22Rv1 (cell line): ENCODE results near the gene RASL10A.

Experiments used
- H3K27ac ChIP-seq: fragments of 450-650 bp; 2 replicates; pipeline ENCODE4 v1.5.1; 2017
- ZFX ChIP-seq: fragments of 450-650 bp; IDR thresholded peaks from 2 replicates; pipeline ENCODE4 v1.6.1; 2017; ENCODE audit warnings: antibody characterized with exemption, borderline replicate concordance
- TF ChIP-seq, protein P1 (sequence below): fragments of 450-650 bp; IDR thresholded peaks from 2 replicates; pipeline ENCODE4 v1.5.1; 2017; ENCODE audit warnings: mild to moderate bottlenecking

Gene RASL10A

GRCh38 chr22:29265305-29265704 lies 50.2 kb downstream of the RASL10A start:
- H3K27ac ChIP-seq: peak overlapping the region; percentile 93; the same call in 1 of the 2 replicates
- no peak for TF ChIP-seq ZFX
- TF ChIP-seq, protein P1, sequence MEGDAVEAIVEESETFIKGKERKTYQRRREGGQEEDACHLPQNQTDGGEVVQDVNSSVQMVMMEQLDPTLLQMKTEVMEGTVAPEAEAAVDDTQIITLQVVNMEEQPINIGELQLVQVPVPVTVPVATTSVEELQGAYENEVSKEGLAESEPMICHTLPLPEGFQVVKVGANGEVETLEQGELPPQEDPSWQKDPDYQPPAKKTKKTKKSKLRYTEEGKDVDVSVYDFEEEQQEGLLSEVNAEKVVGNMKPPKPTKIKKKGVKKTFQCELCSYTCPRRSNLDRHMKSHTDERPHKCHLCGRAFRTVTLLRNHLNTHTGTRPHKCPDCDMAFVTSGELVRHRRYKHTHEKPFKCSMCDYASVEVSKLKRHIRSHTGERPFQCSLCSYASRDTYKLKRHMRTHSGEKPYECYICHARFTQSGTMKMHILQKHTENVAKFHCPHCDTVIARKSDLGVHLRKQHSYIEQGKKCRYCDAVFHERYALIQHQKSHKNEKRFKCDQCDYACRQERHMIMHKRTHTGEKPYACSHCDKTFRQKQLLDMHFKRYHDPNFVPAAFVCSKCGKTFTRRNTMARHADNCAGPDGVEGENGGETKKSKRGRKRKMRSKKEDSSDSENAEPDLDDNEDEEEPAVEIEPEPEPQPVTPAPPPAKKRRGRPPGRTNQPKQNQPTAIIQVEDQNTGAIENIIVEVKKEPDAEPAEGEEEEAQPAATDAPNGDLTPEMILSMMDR: no peak

- TF ChIP-seq ZFX: no peak
- TF ChIP-seq, protein P1: no peak
- H3K27ac ChIP-seq: no peak overlapping the region
Observed at GRCh38 chr22:29263791-29264276, 51.7 kb downstream of the RASL10A start.
